T-helper 2 cell treated with Interferon-gamma antibody and Interleukin-4, amounts not matched to agents 5 μg/mL and 100 μg/mL, for 36 hours (primary cell): ENCODE data around the gene CD200R1.

Source experiments
- DNase-seq: peaks from one replicate; pipeline ENCODE4 v3.0.0; 2021; ENCODE audit warnings: low spot score
- H3K27ac Mint-ChIP-seq: one replicate; pipeline ENCODE4 v1.8.0; 2021; ENCODE audit warnings: mild to moderate bottlenecking, mixed read lengths
- H3K27me3 Mint-ChIP-seq: one replicate; pipeline ENCODE4 v1.8.0; 2021; ENCODE audit warnings: low read depth, mixed read lengths
- H3K36me3 Mint-ChIP-seq: one replicate; pipeline ENCODE4 v1.8.0; 2021; ENCODE audit warnings: low read depth, mixed read lengths
- H3K4me1 Mint-ChIP-seq: one replicate; pipeline ENCODE4 v1.8.0; 2021; ENCODE audit warnings: low read depth, mixed read lengths
- H3K4me3 Mint-ChIP-seq: one replicate; pipeline ENCODE4 v1.8.0; 2022; ENCODE audit warnings: mild to moderate bottlenecking, moderate library complexity, mixed read lengths
- H3K9me3 Mint-ChIP-seq: one replicate; pipeline ENCODE4 v1.8.0; 2021; ENCODE audit warnings: mixed read lengths

CD200R1 gene

GRCh38 chr3:112897791-112898190 lies 77.1 kb downstream of the CD200R1 start:
- H3K9me3 Mint-ChIP-seq, result no peaks in the 10 kb centered on the region
- H3K36me3 Mint-ChIP-seq, result no peaks in the 10 kb centered on the region
- H3K4me1 Mint-ChIP-seq, result peaks cover 4% of the 10 kb centered on the region
- H3K27ac Mint-ChIP-seq, result no peak overlapping the region
- peaks cover 2% of the 10 kb centered on the region for H3K27me3 Mint-ChIP-seq
- H3K4me3 Mint-ChIP-seq, result no peak overlapping the region
- DNase-seq, result no peak

- no peaks in the 10 kb centered on the region for H3K36me3 Mint-ChIP-seq
- H3K4me1 Mint-ChIP-seq, result no peaks in the 10 kb centered on the region
- H3K27me3 Mint-ChIP-seq, result peaks cover 8% of the 10 kb centered on the region
- H3K4me3 Mint-ChIP-seq, result no peak overlapping the region
- DNase-seq, result no peak
- H3K27ac Mint-ChIP-seq, result no peak overlapping the region
- H3K9me3 Mint-ChIP-seq, result peaks cover 4% of the 10 kb centered on the region
Measured at GRCh38 chr3:112894258-112894657, 80.6 kb downstream of the CD200R1 start.

- Mint-ChIP-seq H3K9me3 (peaks cover 4% of the 10 kb centered on the region), H3K27me3 (peaks cover 8% of the 10 kb centered on the region), H3K27ac (no peak overlapping the region), H3K36me3 (no peaks in the 10 kb centered on the region), H3K4me3 (no peak overlapping the region), H3K4me1 (no peaks in the 10 kb centered on the region)
- DNase-seq, result no peak
Measured at GRCh38 chr3:112889357-112889756, 85.5 kb downstream of the CD200R1 start.

- DNase-seq, result no peak
- H3K27ac Mint-ChIP-seq, result no peak overlapping the region
- H3K4me1 Mint-ChIP-seq, result no peaks in the 10 kb centered on the region
- no peak overlapping the region for H3K4me3 Mint-ChIP-seq
- peaks cover 8% of the 10 kb centered on the region for H3K27me3 Mint-ChIP-seq
- H3K9me3 Mint-ChIP-seq, result peaks cover 4% of the 10 kb centered on the region
- no peaks in the 10 kb centered on the region for H3K36me3 Mint-ChIP-seq
Measured at GRCh38 chr3:112888381-112889085, 86.4 kb downstream of the CD200R1 start.

GRCh38 chr3:112884678-112885290 lies 90.1 kb downstream of the CD200R1 start:
- DNase-seq, result no peak
- Mint-ChIP-seq H3K9me3 (peaks cover 9% of the 10 kb centered on the region), H3K4me3 (no peak overlapping the region), H3K36me3 (no peaks in the 10 kb centered on the region), H3K4me1 (no peaks in the 10 kb centered on the region), H3K27ac (no peak overlapping the region), H3K27me3 (peaks cover 12% of the 10 kb centered on the region)

- Mint-ChIP-seq H3K9me3 (peaks cover 20% of the 10 kb centered on the region), H3K4me1 (no peaks in the 10 kb centered on the region), H3K4me3 (no peak overlapping the region), H3K36me3 (no peaks in the 10 kb centered on the region), H3K27me3 (peaks cover 12% of the 10 kb centered on the region), H3K27ac (no peak overlapping the region)
- no peak for DNase-seq
Measured at GRCh38 chr3:112881891-112882290, 93.0 kb downstream of the CD200R1 start.

- Mint-ChIP-seq H3K36me3 (no peaks in the 10 kb centered on the region), H3K4me3 (no peak overlapping the region), H3K4me1 (no peaks in the 10 kb centered on the region), H3K27me3 (peaks cover 9% of the 10 kb centered on the region), H3K27ac (no peak overlapping the region), H3K9me3 (peaks cover 24% of the 10 kb centered on the region)
- DNase-seq, result no peak
Measured at GRCh38 chr3:112875561-112875960, 99.3 kb downstream of the CD200R1 start.

GRCh38 chr3:112874725-112875124 lies 100.2 kb downstream of the CD200R1 start:
- H3K4me3 Mint-ChIP-seq, result no peak overlapping the region
- no peak for DNase-seq
- no peak overlapping the region for H3K27ac Mint-ChIP-seq
- no peaks in the 10 kb centered on the region for H3K4me1 Mint-ChIP-seq
- peaks cover 3% of the 10 kb centered on the region for H3K27me3 Mint-ChIP-seq
- peaks cover 1% of the 10 kb centered on the region for H3K36me3 Mint-ChIP-seq
- peaks cover 27% of the 10 kb centered on the region for H3K9me3 Mint-ChIP-seq

- Mint-ChIP-seq H3K27me3 (peaks cover 3% of the 10 kb centered on the region), H3K4me1 (no peaks in the 10 kb centered on the region), H3K36me3 (peaks cover 1% of the 10 kb centered on the region), H3K4me3 (no peak overlapping the region), H3K9me3 (peaks cover 33% of the 10 kb centered on the region), H3K27ac (no peak overlapping the region)
- DNase-seq, result no peak
Measured at GRCh38 chr3:112873632-112874031, 101.3 kb downstream of the CD200R1 start.

- Mint-ChIP-seq H3K36me3 (peaks cover 1% of the 10 kb centered on the region), H3K27ac (no peak overlapping the region), H3K27me3 (peaks cover 6% of the 10 kb centered on the region), H3K9me3 (peaks cover 26% of the 10 kb centered on the region), H3K4me3 (no peak overlapping the region), H3K4me1 (no peaks in the 10 kb centered on the region)
- no peak for DNase-seq
Measured at GRCh38 chr3:112871735-112872134, 103.2 kb downstream of the CD200R1 start.
